PC-3 (cell line): ENCODE measurements around the gene OR5D14. TPM values are rescaled to one million over a fixed set of nuclear protein-coding genes. Genes with fewer than 3 reads are reported as not detected.

ENCODE experiments used
- ATAC-seq: fragments of 200-7000 bp; cut with Tn5 transposase; 2 replicates; pipeline ENCODE4 v1.9.1; 2020; ENCODE audit warnings: mild to moderate bottlenecking, moderate library complexity
- BruUV-seq: library from RNA; stranded (reverse); fragments of 400-500 nt; replicated peaks from 2 replicates; lab custom pipeline; 2021; lab: Mats Ljungman, UMichigan
- CTCF ChIA-PET: fragments of 300-600 bp; sonication (Branson Sonifier 250); formaldehyde crosslinking; loops from one replicate; lab custom pipeline; 2022; ENCODE audit warnings: antibody characterized with exemption; lab: Charles Lee
- POLR2A ChIA-PET: fragments of 300-600 bp; sonication (Branson Sonifier 250); formaldehyde crosslinking; loops from one replicate; lab custom pipeline; 2022; ENCODE audit warnings: antibody characterized with exemption; ENCODE audit not compliant: unreplicated experiment; lab: Charles Lee
- DNase-seq: peaks from one replicate; pipeline ENCODE4 v3.0.0-alpha.2; 2015
- H2AFZ ChIP-seq: fragments of 300-600 bp; sonication (generic); 2 replicates; pipeline ENCODE4 v1.6.0; 2016; ENCODE audit warnings: antibody characterized with exemption, low read length
- H3F3A ChIP-seq: fragments of 300-600 bp; sonication (generic); one replicate; pipeline ENCODE4 v1.6.0; 2017; ENCODE audit warnings: antibody characterized with exemption, low read length, control low read depth, mild to moderate bottlenecking; ENCODE audit not compliant: unreplicated experiment
- H3K27ac ChIP-seq: fragments of 300-600 bp; sonication (generic); 2 replicates; pipeline ENCODE4 v1.5.1; 2016; ENCODE audit warnings: mild to moderate bottlenecking, low read length
- H3K27me3 ChIP-seq: fragments of 300-600 bp; sonication (generic); 2 replicates; pipeline ENCODE4 v1.6.1; 2016; ENCODE audit warnings: low read length, mixed read lengths
- H3K36me3 ChIP-seq: fragments of 300-600 bp; sonication (generic); 2 replicates; pipeline ENCODE4 v1.6.1; 2016; ENCODE audit warnings: low read depth, mixed run types, low read length, mixed read lengths
- H3K4me1 ChIP-seq: fragments of 300-600 bp; sonication (generic); 2 replicates; pipeline ENCODE4 v1.5.1; 2016; ENCODE audit warnings: low read length; ENCODE audit not compliant: insufficient read depth
- H3K4me2 ChIP-seq: fragments of 300-600 bp; sonication (generic); 2 replicates; pipeline ENCODE4 v1.6.0; 2016; ENCODE audit warnings: low read length
- H3K4me3 ChIP-seq: fragments of 300-600 bp; sonication (generic); 2 replicates; pipeline ENCODE4 v1.5.1; 2016; ENCODE audit warnings: mild to moderate bottlenecking, low read length, mixed read lengths
- H3K79me2 ChIP-seq: fragments of 300-600 bp; sonication (generic); 2 replicates; pipeline ENCODE4 v1.6.1; 2017; ENCODE audit warnings: low read length, mixed read lengths
- H3K9ac ChIP-seq: fragments of 300-600 bp; sonication (generic); 2 replicates; pipeline ENCODE4 v1.6.0; 2016; ENCODE audit warnings: mild to moderate bottlenecking, low read length
- H3K9me2 ChIP-seq: fragments of 300-600 bp; sonication (generic); replicated peaks from 2 replicates; pipeline ENCODE4 v1.6.1; 2016; ENCODE audit warnings: mixed run types, low read length, mixed read lengths
- H3K9me3 ChIP-seq: fragments of 300-600 bp; sonication (generic); 2 replicates; pipeline ENCODE4 v1.6.1; 2016; ENCODE audit warnings: low read length, mixed read lengths
- H4K20me1 ChIP-seq: fragments of 300-600 bp; sonication (generic); 2 replicates; pipeline ENCODE4 v1.6.1; 2016; ENCODE audit warnings: low read length, mixed read lengths
- EZH2 ChIP-seq: fragments of 300-600 bp; sonication (generic); IDR thresholded peaks from one replicate; pipeline ENCODE4 v1.6.1; 2017; ENCODE audit warnings: antibody characterized with exemption, mild to moderate bottlenecking, low read length; ENCODE audit not compliant: unreplicated experiment
- EZH2phosphoT487 ChIP-seq: fragments of 300-600 bp; sonication (generic); IDR thresholded peaks from 2 replicates; pipeline ENCODE4 v1.6.1; 2018; ENCODE audit warnings: mild to moderate bottlenecking, antibody characterized with exemption, low read length, borderline replicate concordance
- intact Hi-C: fragments of 100-400 bp; cut with micrococcal nuclease; formaldehyde crosslinking; loops from 2 replicates; pipeline ENCODE4 v1.9.0; 2023
- total RNA-seq: library from RNA; depleted of rRNA; stranded (reverse); fragments of >200 nt; gene quantifications from 2 replicates; pipeline ENCODE4 v1.2.3, GENCODE V29; 2014
- TF ChIP-seq, protein P1 (sequence below): fragments of 300-600 bp; sonication (generic); conservative IDR thresholded peaks from 2 replicates; pipeline ENCODE4 v1.5.1; 2017; ENCODE audit warnings: antibody characterized with exemption, low read depth, mild to moderate bottlenecking, low read length

Gene OR5D14
- total RNA-seq, 1 experiment from 2014 or later: not detected

DNA sequence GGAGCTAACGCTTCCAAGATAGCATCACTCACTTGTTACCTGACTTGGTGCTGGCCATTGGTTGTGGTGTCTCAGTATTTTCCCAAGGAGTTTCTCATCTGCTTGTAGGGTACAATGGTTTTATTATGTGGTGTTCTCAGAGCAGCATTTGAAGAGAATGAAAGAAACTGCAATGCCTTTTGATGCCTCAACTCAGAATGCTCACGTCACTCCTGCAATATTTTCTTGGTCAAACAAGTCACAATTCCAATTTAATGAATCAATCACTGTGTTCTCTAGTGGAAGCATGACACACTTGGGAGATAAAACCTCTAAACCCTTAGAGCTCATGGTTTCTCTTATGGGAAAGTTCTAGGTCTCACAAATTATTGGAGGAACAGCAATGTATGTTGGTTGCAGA is 2.0 kb upstream of the OR5D14 start:
- Histone ChIP-seq H3K9ac (no peak overlapping the region), H3K27me3 (no peaks in the 10 kb centered on the region), H3K4me2 (no peak overlapping the region), H3K4me1 (no peaks in the 10 kb centered on the region), H3K4me3 (no peak overlapping the region), H3K79me2 (no peaks in the 10 kb centered on the region), H3K9me2 (no peaks in the 10 kb centered on the region), H4K20me1 (no peaks in the 10 kb centered on the region), H3K9me3 (peaks cover 8% of the 10 kb centered on the region), H2AFZ (no peak overlapping the region), H3F3A (no peaks in the 10 kb centered on the region), H3K36me3 (no peaks in the 10 kb centered on the region), H3K27ac (no peak overlapping the region)
- ChIA-PET POLR2A (no interaction called here), CTCF (no interaction called here)
- intact Hi-C loops: no loop called here
- no TSS peak for BruUV-seq
- TF ChIP-seq EZH2phosphoT487: no peak
- TF ChIP-seq, protein P1, sequence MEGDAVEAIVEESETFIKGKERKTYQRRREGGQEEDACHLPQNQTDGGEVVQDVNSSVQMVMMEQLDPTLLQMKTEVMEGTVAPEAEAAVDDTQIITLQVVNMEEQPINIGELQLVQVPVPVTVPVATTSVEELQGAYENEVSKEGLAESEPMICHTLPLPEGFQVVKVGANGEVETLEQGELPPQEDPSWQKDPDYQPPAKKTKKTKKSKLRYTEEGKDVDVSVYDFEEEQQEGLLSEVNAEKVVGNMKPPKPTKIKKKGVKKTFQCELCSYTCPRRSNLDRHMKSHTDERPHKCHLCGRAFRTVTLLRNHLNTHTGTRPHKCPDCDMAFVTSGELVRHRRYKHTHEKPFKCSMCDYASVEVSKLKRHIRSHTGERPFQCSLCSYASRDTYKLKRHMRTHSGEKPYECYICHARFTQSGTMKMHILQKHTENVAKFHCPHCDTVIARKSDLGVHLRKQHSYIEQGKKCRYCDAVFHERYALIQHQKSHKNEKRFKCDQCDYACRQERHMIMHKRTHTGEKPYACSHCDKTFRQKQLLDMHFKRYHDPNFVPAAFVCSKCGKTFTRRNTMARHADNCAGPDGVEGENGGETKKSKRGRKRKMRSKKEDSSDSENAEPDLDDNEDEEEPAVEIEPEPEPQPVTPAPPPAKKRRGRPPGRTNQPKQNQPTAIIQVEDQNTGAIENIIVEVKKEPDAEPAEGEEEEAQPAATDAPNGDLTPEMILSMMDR: no peak
- TF ChIP-seq EZH2: no peak
- ATAC-seq: no peak
- no peak for DNase-seq

DNA sequence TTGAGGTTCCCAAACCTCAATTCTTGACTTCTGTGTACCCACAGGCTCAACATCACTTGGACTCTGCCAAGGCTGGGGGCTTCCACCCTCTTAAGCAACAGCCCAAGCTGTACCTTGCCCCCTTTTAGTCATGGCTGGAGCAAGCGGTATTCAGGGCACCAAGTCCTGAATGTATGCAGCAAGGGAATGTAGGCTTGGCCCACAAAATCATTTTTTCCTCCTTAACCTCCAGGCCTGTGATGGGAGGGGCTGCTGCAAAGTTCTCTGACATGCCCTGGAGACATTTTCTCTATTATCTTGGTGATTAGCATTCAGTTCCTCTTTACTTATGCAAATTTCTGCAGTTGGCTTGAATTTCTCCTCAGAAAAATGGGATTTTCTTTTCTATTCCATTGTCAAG is 10.9 kb downstream of the OR5D14 start:
- no peak overlapping the region for H2AFZ ChIP-seq
- H3K4me1 ChIP-seq: no peaks in the 10 kb centered on the region
- H3K27ac ChIP-seq: no peak overlapping the region
- H3F3A ChIP-seq: no peaks in the 10 kb centered on the region
- no peak for TF ChIP-seq EZH2phosphoT487
- TF ChIP-seq, protein P1: no peak
- H4K20me1 ChIP-seq: no peaks in the 10 kb centered on the region
- no TSS peak for BruUV-seq
- no peak overlapping the region for H3K9ac ChIP-seq
- H3K9me2 ChIP-seq: no peaks in the 10 kb centered on the region
- H3K79me2 ChIP-seq: no peaks in the 10 kb centered on the region
- H3K4me2 ChIP-seq: no peak overlapping the region
- CTCF ChIA-PET: no interaction called here
- H3K9me3 ChIP-seq: peaks cover 28% of the 10 kb centered on the region
- intact Hi-C loops: no loop called here
- no peak for DNase-seq
- H3K4me3 ChIP-seq: no peak overlapping the region
- no peaks in the 10 kb centered on the region for H3K27me3 ChIP-seq
- H3K36me3 ChIP-seq: no peaks in the 10 kb centered on the region
- no peak for ATAC-seq
- POLR2A ChIA-PET: no interaction called here

DNA sequence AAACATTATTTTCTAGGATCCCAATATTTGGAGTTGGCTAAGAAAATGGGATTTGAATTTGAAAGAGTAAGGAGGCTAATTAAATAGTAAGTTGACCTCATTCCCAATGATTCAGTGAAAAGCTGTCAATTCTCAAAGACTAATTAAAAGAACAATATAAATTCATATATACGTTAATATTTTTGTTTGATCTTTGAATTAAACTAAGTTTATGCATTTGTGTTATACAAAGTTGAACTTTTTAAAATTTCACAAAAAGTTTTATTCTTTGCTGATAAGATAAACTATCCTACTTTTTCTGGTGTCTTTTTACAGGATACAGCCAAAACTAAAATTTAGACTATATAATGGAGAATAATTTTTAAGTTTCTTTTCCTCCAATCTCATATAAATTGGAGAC is 15.7 kb downstream of the OR5D14 start, which contains the start of gene OR5L1:
TSS of gene OR5L1 (plus strand) at position 301 of the 400 bp plus-strand sequence. CDS start 100 bp downstream, outside the sequence.
- CTCF ChIA-PET: no interaction called here
- Histone ChIP-seq H2AFZ (no peak within 1 kb of the TSS), H3K27me3 (no peaks in the 10 kb centered on the region), H3K36me3 (no peaks in the 10 kb centered on the region), H3K79me2 (no peaks in the 10 kb centered on the region), H3K9me2 (no peaks in the 10 kb centered on the region), H4K20me1 (no peaks in the 10 kb centered on the region), H3K9ac (no peak within 1 kb of the TSS), H3K9me3 (peaks cover 31% of the 10 kb centered on the region), H3K4me2 (no peak within 1 kb of the TSS), H3K4me1 (no peaks in the 10 kb centered on the region), H3F3A (no peaks in the 10 kb centered on the region), H3K27ac (no peak within 1 kb of the TSS), H3K4me3 (no peak within 1 kb of the TSS)
- TF ChIP-seq, protein P1: no peak
- TF ChIP-seq EZH2 (no peak), EZH2phosphoT487 (no peak)
- POLR2A ChIA-PET: no interaction called here
- BruUV-seq: no TSS peak
- intact Hi-C loops: no loop called here
- DNase-seq (no peak), ATAC-seq (no peak)
